Cerebellar cortex (tissue), 1 donor: ENCODE data around the gene GPR162.

Experiments used
- DNase-seq: peaks from one replicate; pipeline ENCODE4 v3.0.0-alpha.2; 2015; ENCODE audit warnings: low spot score

Gene GPR162, protein sequence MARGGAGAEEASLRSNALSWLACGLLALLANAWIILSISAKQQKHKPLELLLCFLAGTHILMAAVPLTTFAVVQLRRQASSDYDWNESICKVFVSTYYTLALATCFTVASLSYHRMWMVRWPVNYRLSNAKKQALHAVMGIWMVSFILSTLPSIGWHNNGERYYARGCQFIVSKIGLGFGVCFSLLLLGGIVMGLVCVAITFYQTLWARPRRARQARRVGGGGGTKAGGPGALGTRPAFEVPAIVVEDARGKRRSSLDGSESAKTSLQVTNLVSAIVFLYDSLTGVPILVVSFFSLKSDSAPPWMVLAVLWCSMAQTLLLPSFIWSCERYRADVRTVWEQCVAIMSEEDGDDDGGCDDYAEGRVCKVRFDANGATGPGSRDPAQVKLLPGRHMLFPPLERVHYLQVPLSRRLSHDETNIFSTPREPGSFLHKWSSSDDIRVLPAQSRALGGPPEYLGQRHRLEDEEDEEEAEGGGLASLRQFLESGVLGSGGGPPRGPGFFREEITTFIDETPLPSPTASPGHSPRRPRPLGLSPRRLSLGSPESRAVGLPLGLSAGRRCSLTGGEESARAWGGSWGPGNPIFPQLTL

DNA sequence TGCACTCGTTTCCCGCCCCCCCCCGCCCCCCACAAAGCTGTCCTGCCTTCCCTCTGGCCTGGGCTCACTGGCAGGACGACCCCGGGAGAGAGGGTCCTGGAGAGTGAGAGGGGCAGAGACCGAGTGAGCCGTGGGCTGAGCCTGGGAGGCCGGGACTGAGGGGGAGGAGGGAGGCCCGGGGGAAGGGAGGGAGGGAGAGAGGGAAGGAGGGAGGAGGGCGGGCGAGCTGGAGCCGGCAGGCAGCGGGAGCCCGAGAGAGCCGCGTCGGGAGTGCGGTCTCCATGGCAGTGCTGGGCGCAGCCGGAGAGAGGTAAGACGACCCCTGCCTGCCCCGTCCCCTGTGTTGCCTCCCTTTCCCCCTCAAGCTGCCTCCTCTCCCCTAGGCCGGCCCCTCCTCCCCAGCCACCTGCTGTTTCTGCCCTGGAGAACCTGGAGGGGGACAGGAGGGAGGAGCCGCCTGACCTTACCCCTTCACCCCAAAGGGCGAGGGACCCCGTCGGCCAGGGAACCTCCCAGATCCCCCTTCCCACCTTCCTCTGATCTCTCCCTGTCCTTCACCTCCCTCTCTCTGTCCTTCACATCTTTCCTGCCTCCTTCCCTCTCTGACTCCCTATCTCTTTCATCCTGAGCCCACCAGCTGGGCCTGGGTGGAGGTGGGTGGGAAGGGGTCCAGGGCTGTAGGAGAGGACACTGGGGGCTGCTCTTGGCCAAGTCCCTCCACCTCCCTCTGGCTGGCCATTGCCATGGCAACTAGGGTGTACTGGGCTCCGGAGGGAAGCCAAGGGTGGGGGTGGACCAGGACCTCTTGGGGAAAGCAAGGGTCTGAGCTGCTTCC lies at the start of gene GPR162:
GPR162 (plus strand) TSS at position 231 of the 835 bp plus-strand sequence. CDS start 2,078 bp downstream, outside the sequence.
- DNase-seq, result peak; percentile 79

DNA sequence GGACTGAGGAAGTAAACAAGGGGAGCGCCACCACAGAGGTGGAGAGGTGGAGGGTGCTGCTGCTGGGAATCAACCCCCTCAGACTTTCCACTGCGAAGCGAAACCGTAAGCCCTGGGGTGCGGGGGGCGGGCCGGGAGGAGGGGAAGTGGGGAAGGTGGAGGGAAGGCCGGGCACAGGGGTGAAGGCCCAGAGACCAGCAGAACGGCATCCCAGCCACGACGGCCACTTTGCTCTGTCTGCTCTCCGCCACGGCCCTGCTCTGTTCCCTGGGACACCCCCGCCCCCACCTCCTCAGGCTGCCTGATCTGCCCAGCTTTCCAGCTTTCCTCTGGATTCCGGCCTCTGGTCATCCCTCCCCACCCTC lies 49.3 kb upstream of the GPR162 start, which contains the start of gene LAG3:
LAG3 (plus strand) TSS at position 190 of the 365 bp plus-strand sequence. CDS start 333 bp downstream, outside the sequence.
- DNase-seq, result no peak

DNA sequence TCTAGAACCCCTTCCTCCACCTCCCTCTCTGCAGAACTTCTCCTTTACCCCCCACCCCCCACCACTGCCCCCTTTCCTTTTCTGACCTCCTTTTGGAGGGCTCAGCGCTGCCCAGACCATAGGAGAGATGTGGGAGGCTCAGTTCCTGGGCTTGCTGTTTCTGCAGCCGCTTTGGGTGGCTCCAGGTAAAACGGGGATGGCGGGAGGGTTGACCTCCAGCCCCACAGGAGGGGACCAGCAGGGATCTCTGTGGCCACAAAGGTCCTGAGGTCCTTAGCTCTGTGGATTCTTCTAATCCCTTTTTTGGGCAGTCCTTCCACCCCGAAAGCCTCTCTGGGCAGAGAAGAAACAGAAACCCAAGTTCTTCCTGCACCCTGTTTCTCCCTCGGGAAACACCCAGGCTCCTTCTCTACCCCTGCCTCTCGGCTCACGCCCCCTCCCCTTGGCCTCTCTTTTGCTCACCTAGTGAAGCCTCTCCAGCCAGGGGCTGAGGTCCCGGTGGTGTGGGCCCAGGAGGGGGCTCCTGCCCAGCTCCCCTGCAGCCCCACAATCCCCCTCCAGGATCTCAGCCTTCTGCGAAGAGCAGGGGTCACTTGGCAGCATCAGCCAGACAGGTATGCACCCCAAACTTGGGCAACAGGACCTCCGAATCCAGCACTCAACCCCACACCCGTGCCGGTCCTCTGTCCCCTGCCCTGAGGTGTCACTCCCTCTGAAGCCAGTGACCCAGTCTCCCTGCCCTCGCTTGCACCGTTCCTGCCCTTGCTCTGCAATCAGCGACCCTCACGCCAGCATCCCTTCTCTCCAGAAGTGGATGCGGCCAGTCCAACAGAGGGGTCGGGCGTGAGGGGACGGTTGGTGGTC lies 48.7 kb upstream of the GPR162 start:
- no peak for DNase-seq

DNA sequence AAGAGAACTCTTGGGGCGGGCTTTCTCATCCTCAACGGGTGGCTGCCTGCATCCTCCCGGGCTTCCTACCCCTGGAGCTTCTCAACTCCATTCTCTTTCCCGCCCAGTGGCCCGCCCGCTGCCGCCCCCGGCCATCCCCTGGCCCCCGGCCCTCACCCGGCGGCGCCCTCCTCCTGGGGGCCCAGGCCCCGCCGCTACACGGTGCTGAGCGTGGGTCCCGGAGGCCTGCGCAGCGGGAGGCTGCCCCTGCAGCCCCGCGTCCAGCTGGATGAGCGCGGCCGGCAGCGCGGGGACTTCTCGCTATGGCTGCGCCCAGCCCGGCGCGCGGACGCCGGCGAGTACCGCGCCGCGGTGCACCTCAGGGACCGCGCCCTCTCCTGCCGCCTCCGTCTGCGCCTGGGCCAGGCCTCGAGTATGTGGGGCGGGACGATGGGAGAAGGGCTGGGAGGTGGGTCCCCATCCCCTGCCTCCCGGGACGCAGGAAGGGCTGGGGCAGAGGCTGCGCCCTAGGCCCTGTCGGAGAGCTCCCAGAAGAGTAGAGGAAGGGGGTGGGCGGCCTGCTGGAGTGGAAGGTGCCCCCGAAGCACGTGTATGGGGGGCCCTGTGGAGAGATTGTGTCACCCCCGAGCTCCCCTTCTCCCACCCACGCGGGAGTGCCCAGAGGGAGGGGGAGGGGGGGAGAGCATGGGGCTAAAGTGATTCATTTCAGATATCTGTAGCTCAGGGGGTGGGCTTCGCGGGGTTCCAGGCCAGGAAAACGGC lies 47.9 kb upstream of the GPR162 start:
- no peak for DNase-seq

DNA sequence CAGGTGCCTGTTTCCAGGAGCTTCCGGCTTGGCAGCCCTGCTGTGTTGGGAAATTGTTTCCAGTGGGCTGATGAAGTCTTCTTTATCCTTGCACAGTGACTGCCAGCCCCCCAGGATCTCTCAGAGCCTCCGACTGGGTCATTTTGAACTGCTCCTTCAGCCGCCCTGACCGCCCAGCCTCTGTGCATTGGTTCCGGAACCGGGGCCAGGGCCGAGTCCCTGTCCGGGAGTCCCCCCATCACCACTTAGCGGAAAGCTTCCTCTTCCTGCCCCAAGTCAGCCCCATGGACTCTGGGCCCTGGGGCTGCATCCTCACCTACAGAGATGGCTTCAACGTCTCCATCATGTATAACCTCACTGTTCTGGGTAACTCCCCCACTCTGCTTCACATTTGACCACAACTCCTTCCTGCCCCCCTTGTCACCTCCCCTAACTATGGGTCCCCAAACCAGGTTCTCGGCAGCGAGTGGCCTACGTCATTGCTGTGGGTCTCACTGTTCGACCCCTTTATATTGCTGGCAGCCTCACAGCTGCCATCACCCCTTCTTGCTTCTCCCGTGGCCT lies 47.0 kb upstream of the GPR162 start:
- DNase-seq, result no peak

DNA sequence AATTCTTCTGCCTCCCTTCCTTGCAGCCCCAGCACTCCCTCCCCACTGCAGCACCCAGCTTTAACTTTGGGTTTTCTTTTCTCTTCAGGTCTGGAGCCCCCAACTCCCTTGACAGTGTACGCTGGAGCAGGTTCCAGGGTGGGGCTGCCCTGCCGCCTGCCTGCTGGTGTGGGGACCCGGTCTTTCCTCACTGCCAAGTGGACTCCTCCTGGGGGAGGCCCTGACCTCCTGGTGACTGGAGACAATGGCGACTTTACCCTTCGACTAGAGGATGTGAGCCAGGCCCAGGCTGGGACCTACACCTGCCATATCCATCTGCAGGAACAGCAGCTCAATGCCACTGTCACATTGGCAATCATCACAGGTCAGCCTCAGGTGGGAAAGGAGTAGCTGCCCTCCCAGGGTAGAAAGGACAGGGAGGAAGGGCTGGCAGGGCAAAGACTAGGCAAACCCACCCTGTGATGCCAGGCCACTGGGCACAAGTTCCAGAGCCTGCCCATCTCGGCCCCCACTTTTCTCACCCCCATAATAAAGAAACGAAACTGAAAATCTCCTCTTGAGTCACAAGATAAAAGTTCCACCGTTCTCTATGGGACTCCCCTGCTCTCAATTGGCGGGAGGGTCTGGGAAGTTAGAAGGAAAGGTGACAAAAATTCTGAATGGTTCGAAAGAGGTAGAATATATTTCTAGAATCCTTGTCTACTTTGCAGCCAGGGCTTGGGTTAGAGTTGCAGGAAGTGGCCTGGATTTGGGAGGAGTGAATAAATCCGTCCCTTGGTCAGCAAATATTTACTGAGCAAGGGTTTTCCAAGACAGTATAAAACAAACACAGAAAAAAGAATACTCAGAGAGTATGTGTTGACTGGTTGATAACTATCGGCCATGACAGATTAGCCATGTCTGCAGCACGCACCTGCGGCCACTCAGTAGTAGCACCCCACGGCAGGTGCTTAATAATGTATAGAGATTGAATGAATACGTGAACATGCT lies 46.1 kb upstream of the GPR162 start:
- DNase-seq, result no peak

DNA sequence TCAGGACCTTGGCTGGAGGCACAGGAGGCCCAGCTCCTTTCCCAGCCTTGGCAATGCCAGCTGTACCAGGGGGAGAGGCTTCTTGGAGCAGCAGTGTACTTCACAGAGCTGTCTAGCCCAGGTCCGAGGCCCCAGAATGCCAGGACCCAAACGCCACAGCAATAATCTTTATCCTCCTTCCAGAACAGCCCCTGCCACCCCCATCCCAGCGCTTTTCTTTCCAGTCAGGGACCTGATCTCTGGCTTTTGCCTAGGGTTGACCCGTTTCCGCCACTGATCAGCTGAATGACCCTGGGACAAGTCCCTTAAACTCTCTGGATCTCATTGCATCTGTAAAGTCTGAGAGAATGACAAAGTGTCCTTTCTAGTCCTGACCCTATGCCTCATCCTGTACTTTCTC lies 44.2 kb upstream of the GPR162 start:
- no peak for DNase-seq

DNA sequence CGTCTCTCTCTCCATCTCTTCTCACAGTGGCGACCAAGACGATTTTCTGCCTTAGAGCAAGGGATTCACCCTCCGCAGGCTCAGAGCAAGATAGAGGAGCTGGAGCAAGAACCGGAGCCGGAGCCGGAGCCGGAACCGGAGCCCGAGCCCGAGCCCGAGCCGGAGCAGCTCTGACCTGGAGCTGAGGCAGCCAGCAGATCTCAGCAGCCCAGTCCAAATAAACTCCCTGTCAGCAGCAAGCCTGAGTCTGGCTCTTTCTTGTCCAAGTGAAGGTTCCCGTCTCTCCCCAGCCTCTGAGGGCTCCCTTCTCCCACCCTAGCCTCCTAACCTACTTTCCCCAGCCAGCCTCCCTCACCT lies 43.4 kb upstream of the GPR162 start:
- DNase-seq, result peak; percentile 74

DNA sequence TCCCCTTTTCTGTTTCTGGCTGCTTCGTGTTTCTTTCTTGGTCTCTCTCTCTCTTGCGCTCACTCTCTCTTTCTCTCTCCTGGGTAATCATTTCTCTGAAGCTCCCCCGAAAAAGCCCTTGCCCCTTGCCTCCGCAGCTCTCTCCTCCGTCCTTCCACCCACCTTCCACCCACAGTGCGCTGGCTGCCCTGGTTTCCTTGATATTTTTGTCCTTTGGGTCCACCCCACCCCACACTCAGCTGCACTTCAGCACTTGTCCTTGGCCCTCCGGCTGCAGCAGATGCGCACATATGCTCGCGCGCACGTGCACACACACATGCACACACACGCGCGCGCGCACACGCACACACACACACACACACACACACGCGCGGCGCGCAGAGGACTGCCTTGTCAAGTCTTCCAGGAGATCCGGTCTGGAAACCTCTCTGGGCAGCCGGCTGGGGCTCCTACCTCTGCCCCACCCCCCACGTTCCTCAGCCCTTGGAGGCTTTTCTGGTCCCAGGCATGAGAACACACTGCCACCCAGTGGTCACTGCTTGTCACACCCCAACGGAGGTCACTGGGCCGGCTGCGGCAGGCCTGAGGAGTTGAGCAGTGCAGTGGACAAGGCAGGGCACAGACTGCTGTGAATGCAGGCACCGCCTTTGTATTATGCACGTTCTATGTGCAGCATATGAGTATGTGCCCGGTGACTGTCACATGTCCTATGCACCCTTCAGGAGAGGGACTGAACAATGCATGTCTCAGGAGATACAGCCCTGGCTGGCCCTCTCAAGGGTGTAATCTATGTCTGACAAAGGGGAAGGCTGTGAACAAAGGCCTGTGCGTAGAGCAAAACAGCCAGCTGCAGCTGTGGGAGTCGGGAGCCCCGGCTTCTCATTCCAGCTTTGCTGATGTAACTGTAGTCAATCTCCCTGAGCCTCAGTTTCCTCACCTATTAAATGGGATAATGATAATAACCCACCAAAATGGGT lies 42.8 kb upstream of the GPR162 start:
- DNase-seq, result peak; percentile 98

DNA sequence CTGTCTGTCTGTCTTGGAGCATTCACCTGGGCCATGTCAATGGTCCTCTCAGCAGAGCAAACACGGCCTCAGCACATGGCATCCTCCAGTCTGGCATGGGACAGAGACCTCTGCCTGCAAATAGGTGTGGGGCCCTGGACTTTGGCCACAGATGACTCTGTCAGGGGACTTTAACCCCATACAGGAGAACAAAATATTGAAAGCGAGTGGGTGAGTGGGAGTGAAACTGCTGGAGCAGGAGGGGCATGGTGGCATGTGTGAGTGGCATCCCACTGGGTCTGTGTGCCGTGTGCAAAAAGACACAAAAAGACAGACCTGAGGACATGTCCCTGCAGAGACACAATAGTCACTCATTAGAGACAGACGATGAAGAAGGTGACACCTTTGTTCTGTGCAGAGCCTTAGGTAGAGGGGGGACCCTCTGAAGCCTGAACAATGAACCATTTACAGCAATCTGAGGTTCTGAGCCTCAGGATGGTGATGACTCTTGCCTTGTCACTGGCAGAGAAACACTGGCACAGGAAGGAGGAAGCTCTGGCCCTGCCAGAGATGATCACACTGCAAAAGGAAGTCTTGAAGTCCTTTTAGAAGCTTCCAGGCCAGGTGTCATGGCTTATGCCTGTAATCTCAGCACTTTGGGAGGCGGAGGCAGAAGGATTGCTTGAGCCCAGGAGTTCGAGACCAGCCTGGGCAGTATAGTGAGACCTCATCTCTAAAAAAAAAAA lies 41.8 kb upstream of the GPR162 start:
- no peak for DNase-seq

DNA sequence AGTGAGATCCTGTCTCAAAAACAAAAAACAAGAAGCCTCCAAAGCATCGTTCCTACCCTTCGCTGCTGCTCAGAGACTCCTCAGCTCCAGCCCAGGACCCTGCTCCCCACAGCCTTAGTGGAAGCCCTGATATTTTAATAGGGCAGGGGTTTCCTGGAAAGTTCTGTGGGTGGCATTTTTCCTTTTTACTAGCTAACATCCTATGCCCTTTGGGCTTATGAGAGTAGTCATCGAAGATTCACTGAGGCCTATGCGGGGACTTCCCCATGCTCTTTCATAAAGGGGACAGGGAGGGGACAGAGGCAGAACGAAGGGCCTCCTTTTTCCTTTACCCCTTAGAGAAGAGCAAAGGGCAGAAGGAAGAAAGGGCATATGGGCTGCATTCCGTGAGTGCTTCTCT lies 41.0 kb upstream of the GPR162 start:
- DNase-seq, result no peak

DNA sequence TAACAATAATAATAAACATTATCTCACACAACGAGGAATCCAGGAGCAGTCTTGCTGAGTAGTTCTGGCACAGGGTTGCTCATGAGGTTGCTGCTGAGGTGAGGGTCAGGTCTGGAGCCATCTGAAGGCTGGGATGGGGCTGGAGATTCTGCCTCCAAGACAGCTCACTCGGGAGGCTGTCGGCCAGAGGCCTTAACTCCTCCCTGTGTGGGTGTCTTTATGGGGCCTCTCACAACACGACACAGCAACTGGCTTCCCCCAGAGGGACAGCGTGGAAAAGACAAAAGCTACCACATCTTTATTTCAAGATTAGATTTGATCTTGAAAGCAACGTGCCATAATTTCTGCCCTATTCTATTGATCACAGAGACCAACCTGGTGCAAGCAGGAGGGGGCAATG lies 39.5 kb upstream of the GPR162 start:
- DNase-seq, result no peak

DNA sequence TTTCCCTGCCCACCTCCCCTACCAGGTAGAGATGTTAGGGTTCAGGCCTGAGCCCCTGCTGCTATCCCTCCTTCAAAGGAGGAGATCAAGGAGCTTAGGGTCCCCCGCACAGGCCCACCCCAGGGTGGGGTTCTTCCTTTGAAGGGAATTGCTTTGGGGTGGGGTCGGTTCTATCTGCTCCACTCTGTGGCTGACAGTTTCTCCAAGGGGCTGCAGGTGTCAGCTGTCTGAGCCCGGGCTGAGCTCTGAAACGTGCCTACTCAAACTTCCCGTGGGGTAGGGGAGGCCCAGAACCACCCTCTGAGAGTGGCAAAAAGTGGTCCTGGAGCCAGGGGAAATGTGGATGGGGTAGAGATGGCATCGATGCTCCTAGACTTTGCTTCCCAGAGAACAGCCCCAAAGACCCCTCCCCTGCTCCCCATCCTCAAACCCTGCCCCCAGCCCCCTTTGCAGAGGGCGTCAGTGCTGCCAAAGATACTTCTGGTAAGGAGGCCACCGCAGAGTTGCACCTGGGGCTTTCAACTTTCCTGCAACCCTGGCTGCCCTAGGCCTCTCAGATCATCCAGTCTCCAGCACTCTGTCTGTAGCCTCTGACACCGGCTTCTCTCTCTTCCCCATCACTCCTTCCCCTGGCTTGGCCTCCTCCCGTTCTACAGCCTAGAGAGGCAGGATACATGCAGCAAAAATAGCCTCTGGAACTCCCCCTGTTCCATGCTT lies 38.6 kb upstream of the GPR162 start:
- no peak for DNase-seq

DNA sequence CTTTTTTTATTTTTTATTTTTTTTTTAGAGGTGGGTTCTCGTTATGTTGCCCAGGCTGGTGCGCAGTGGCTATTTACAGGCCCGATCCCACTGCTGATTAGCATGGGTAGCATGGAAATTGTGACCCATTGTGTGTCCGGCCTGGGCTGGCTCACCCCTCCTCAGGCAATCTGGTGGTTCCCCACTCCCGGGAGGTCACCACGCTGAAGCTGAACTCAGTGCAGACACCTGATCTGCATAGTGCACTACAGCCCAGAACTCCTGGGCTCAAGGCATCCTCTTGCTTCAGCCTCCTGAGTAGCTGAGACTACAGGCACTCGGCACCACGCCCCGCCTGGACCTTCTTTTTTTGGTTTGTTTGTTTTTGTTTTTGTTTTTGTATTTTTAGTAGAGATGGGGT lies 37.8 kb upstream of the GPR162 start:
- no peak for DNase-seq

DNA sequence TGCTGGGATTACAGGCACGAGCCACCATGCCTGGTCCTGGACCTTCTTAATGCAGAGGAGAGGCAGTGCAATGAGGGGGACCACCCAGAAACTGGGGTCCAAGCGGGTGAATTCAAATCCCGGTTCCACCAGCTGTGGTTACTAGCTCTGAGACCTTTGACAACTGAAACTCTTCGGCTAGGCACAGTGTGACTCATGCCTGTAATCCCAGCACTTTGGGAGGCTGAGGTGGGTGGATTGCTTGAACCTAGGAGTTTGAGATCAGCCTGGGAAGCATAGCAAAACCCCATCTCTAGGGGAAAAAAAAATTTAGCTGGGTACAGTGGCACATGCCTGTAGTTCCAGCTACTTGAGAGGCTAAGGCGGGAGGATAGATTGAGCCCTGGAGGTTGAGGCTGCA lies 37.3 kb upstream of the GPR162 start:
- no peak for DNase-seq

DNA sequence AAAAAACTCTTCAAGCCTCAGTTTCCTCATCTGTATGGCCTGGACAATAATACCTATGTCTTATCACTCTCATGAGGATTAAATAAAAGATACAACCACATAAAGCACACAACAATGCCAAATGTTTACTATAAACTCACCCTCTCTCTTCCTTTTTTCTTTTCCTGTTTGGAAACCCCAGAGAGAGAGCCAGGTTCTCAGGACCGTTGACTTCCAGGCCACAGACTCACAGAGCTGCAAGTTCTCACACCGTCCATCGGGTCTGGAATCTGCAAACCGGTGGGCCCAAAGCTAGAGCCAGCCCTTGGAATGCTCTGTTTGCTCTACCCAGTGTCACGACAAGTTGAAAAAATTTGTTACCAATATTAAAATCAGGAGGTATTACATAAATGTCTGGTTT lies 36.9 kb upstream of the GPR162 start:
- no peak for DNase-seq
